ENCODE results near the gene FAM120B. TPM values are rescaled to one million over a fixed set of nuclear protein-coding genes. Genes with fewer than 3 reads are reported as not detected.

FAM120B gene
- total RNA-seq, 2 donors from 2014 or later, result 25.1 to 28.5 TPM

DNA sequence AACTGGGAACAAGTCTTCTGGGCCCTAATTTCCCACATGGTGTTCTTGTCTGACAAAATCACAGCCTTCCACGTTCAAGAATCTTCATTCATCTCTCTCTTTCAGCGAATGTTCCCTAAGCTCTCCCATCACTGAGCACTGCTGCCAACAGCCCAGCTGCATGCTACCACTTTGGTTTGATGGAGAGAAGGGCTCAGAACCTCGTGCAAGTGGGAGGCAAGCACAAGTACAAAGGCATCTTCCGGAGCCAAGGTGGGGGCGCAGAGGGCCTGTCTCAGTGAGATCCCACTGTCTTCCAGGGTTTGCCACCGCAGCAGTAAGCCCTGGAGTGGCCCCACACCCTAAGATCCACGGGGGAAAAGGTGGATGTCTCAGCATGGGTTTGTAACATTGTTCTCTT is 32.9 kb upstream of the FAM120B start:
- no peak for DNase-seq
- no peaks in the 10 kb centered on the region for H3K9me3 ChIP-seq
- no peak overlapping the region for H3K9ac ChIP-seq (ENCODE audit: low read depth in 2 of 2, low read length in 2 of 2)
- H3K4me1 ChIP-seq, result peaks cover 3% of the 10 kb centered on the region
- H3K27me3 ChIP-seq, result no peaks in the 10 kb centered on the region
- no peak overlapping the region for H3K4me3 ChIP-seq
- H3K27ac ChIP-seq, result no peak overlapping the region
- TF ChIP-seq, protein P1, sequence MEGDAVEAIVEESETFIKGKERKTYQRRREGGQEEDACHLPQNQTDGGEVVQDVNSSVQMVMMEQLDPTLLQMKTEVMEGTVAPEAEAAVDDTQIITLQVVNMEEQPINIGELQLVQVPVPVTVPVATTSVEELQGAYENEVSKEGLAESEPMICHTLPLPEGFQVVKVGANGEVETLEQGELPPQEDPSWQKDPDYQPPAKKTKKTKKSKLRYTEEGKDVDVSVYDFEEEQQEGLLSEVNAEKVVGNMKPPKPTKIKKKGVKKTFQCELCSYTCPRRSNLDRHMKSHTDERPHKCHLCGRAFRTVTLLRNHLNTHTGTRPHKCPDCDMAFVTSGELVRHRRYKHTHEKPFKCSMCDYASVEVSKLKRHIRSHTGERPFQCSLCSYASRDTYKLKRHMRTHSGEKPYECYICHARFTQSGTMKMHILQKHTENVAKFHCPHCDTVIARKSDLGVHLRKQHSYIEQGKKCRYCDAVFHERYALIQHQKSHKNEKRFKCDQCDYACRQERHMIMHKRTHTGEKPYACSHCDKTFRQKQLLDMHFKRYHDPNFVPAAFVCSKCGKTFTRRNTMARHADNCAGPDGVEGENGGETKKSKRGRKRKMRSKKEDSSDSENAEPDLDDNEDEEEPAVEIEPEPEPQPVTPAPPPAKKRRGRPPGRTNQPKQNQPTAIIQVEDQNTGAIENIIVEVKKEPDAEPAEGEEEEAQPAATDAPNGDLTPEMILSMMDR (IDR thresholded peaks at IDR 0.05), result no peak
- H3K36me3 ChIP-seq, result no peaks in the 10 kb centered on the region
- intact Hi-C loops (cut with DNase I), result no loop called here

DNA sequence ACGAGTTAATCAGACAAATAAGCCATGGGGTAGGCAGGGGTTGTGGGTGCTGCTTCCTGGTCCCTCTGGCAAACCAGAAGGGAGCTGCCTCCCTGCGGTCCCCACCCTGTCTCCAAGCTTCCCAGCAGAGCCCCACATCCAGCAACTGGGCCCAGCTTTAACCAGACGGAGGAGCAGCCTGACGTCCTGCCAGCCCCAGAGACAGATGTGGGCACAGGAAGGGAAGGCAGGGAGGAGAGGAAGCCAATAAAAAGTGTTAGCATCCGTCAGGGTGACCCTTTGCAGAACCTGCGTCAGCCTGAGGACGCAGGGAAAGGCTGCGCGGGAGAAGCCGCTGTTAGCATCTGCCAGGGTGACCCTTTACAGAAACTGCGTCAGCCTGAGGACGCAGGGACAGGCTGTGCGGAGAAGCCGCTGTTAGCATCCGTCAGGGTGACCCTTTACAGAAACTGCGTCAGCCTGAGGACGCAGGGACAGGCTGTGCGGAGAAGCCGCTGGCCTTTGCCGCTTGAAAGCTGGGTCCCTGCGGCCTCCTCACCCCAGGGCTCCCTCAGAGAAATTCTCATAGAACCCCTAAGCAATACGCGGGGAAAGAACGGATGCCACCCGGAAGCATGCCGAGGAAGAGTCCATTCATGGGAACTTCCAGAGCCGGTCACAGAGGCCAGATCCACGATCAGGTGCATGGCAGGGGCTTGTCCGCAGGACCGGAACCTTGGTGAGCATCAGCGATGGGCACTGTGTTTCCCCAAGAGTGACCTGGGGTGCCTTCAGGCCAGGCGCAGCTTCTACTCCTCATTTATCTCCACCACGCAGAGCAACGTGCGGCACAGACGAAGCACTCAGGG is 31.6 kb upstream of the FAM120B start:
- TF ChIP-seq, protein P1 (IDR thresholded peaks at IDR 0.05), result no peak
- no peaks in the 10 kb centered on the region for H3K9me3 ChIP-seq
- intact Hi-C loops (cut with DNase I), result no loop called here
- H3K4me3 ChIP-seq, result no peak overlapping the region
- DNase-seq, result no peak
- H3K4me1 ChIP-seq, result no peaks in the 10 kb centered on the region
- H3K36me3 ChIP-seq, result no peaks in the 10 kb centered on the region
- no peak overlapping the region for H3K9ac ChIP-seq (ENCODE audit: low read depth in 2 of 2, low read length in 2 of 2)
- H3K27ac ChIP-seq, result no peak overlapping the region
- H3K27me3 ChIP-seq, result no peaks in the 10 kb centered on the region

DNA sequence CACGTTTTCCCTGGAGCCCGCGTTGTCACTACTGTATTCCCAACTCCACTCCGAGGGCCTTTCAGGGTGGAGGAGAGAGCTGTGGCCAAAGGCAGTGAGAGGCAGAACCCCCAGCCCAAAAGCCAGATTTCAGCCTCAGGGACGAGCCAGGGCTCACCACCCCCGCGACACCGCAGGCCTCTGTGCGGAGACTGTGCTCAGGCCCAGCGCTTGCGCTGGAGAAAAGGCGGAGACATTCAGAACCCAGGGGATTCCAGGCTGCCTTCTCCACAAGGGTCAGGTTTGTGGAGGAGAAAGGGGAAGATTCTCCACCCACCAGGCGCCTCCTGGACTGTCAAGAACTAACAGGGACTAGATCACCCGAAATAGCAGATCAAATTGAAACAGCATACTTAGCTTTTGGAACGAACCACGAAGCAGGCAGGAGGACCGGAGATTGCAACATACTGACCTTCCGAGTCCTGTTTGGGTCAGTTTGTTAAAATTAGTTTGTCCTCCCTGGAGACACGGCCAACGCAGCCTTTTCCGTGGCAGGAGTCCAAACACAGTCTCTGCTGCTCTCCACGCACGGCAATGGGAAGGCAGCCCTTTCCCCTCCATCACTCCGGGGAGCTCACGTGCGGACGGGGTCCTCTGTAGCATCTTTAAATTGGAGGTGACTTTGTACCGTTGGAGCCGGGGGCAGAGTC is 30.0 kb upstream of the FAM120B start:
- Histone ChIP-seq H3K9ac (ENCODE audit: low read depth in 2 of 2, low read length in 2 of 2) (no peak overlapping the region), H3K4me1 (peaks cover 9% of the 10 kb centered on the region), H3K9me3 (no peaks in the 10 kb centered on the region), H3K4me3 (no peak overlapping the region), H3K27me3 (no peaks in the 10 kb centered on the region), H3K36me3 (no peaks in the 10 kb centered on the region), H3K27ac (no peak overlapping the region)
- intact Hi-C loops (cut with DNase I), result no loop called here
- TF ChIP-seq, protein P1 (IDR thresholded peaks at IDR 0.05), result no peak
- DNase-seq, result no peak

DNA sequence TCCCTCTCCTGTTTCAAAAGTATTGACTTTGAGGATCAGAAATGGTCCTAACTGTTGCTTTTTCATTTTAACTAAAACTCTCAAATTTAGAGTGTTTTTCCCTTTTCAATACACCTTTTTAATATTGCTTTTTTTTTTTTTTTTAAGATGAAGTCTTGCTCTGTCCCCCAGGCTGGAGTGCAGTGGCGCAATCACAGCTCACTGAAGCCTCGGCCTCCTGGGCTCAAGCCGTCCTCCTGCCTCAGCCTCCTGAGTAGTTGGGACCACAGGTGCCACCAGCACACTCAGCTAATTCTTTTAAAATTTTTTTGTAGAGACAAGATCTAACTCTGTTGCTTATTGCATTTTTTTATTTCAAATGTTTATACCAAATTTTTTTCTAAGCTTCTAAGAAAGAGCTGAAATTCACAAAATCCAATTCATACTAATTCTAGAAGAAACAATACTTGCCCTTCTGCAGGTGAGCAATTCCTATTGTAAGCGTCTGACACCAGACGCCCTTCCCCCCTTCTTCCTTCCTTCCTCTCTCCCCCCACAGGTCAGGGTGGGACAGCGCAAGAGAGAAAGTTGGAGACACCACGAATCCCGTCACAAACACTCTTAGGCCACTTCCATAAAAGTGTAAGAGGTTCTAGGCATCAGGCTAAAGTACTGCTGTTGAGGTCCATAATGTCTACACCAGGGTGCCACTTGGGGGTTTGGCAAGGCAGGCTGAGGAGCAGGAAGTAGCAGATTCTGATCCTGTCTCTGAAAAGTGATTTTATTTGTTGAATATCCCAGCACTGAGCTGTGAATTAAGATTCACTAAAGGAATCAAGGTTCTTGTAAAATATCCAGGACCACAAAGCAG is 28.4 kb upstream of the FAM120B start:
- Histone ChIP-seq H3K9me3 (no peaks in the 10 kb centered on the region), H3K9ac (ENCODE audit: low read depth in 2 of 2, low read length in 2 of 2) (no peak overlapping the region), H3K4me1 (peaks cover 9% of the 10 kb centered on the region), H3K4me3 (no peak overlapping the region), H3K36me3 (no peaks in the 10 kb centered on the region), H3K27me3 (no peaks in the 10 kb centered on the region), H3K27ac (no peak overlapping the region)
- intact Hi-C loops (cut with DNase I), result no loop called here
- TF ChIP-seq, protein P1 (IDR thresholded peaks at IDR 0.05), result no peak
- DNase-seq, result no peak

DNA sequence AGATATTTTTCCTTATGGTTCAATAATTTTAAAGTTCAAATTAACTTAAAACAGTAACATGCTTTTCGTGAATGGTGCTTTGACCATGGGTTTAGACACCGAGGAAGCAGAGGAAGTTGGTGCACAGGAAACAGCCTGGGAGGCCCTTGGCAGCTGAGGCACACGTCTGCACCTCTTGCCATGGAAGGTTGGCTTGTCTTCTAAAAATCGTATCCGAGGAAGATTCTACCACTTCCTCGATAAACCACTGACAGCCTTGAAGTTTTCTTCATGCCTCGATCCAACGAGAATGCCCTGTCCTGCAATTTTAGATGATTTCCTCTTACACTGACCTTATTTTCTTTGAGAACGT is 27.8 kb upstream of the FAM120B start:
- H3K4me1 ChIP-seq, result peaks cover 9% of the 10 kb centered on the region
- TF ChIP-seq, protein P1 (IDR thresholded peaks at IDR 0.05), result no peak
- H3K9me3 ChIP-seq, result no peaks in the 10 kb centered on the region
- no peaks in the 10 kb centered on the region for H3K27me3 ChIP-seq
- H3K9ac ChIP-seq (ENCODE audit: low read depth in 2 of 2, low read length in 2 of 2), result no peak overlapping the region
- DNase-seq, result no peak
- H3K4me3 ChIP-seq, result no peak overlapping the region
- H3K27ac ChIP-seq, result no peak overlapping the region
- intact Hi-C loops (cut with DNase I), result no loop called here
- no peaks in the 10 kb centered on the region for H3K36me3 ChIP-seq
